Breast epithelium (tissue), 4 donors: ENCODE data around the gene HNRNPA3. TPM values are rescaled to one million over a fixed set of nuclear protein-coding genes. Genes with fewer than 3 reads are reported as not detected.
"Not testable (repeated sequence)": the region's sequence is repeated elsewhere in the genome, so short reads cannot be mapped to it uniquely, and the experiment has no call there.

ENCODE experiments used
- DNase-seq, 2 donors: peaks; one replicate each; pipeline ENCODE4 v3.0.0-alpha.2; 2019; ENCODE audit warnings: low spot score in 2 of 2
- H3K27ac ChIP-seq, 2 donors: fragments of 200-600 bp; sonication (generic) in 1 of 2; one replicate each; pipeline ENCODE4 v1.5.1; 2016 to 2019; ENCODE audit warnings: mild to moderate bottlenecking in 1 of 2
- H3K27me3 ChIP-seq, 2 donors: fragments of 200-600 bp; sonication (generic) in 1 of 2; one replicate each; pipeline versions ENCODE4 v1.5.1 to v1.6.0; 2017 to 2019; ENCODE audit warnings: control low read depth in 1 of 2, mild to moderate bottlenecking in 1 of 2
- H3K36me3 ChIP-seq: fragments of 200-600 bp; one replicate; pipeline ENCODE4 v1.5.1; 2019
- H3K4me1 ChIP-seq, 2 donors: fragments of 200-600 bp; sonication (generic); one replicate each; pipeline ENCODE4 v1.5.1; 2016 to 2019; ENCODE audit warnings: control low read depth in 1 of 2
- H3K4me3 ChIP-seq, 3 donors: fragments of 200-600 bp; sonication (generic); 1 replicate in 2 of 3; 2 replicates in 1 of 3; pipeline ENCODE4 v1.5.1; 2016 to 2019; ENCODE audit warnings: mild to moderate bottlenecking in 3 of 3, moderate library complexity in 2 of 3
- H3K9me3 ChIP-seq, 2 donors: fragments of 200-600 bp; sonication (generic) in 1 of 2; one replicate each; pipeline ENCODE4 v1.5.1; 2016 to 2019; ENCODE audit warnings: control low read depth in 1 of 2
- POLR2A ChIP-seq: fragments of 450-650 bp; IDR thresholded peaks from one replicate; pipeline ENCODE4 v1.6.1; 2016; ENCODE audit warnings: antibody characterized with exemption, mild to moderate bottlenecking, moderate library complexity
- POLR2AphosphoS5 ChIP-seq, 3 donors: sonication (generic); formaldehyde crosslinking; IDR thresholded peaks; one replicate each; pipeline ENCODE4 v1.6.1; 2017; ENCODE audit warnings: antibody characterized with exemption in 3 of 3
- intact Hi-C: fragments of 100-400 bp; cut with DNase I; formaldehyde crosslinking; loops from one replicate; pipeline ENCODE4 v1.15.1; 2023; ENCODE audit warnings: low total_unique reads
- total RNA-seq, 3 donors: library from RNA; depleted of rRNA; stranded (reverse); fragments of >200 nt; gene quantifications; one replicate each; pipeline ENCODE4 v1.1.0, GENCODE V29; 2016
- TF ChIP-seq, protein P1 (sequence below), 3 donors: fragments of 450-650 bp; IDR thresholded peaks; one replicate each; pipeline ENCODE4 v1.5.1; 2016 to 2017; ENCODE audit warnings: antibody characterized with exemption in 3 of 3, mild to moderate bottlenecking in 3 of 3, moderate library complexity in 3 of 3

The HNRNPA3 gene
- total RNA-seq, 3 donors from 2014 or later: 60.6 to 100.0 (median 95.9) TPM

- Histone ChIP-seq H3K36me3 (no peaks in the 10 kb centered on the region), H3K27ac (peak overlapping the region; percentile 94 to 96), H3K4me1 (peaks cover 14 to 47% of the 10 kb centered on the region in 2 donors), H3K27me3 (no peaks in the 10 kb centered on the region), H3K4me3 (peak overlapping the region in 1 of 3 donors; percentile 20), H3K9me3 (no peaks in the 10 kb centered on the region)
- TF ChIP-seq POLR2AphosphoS5 (IDR thresholded peaks at IDR 0.05): no peak
- TF ChIP-seq POLR2A: no peak
- TF ChIP-seq, protein P1, sequence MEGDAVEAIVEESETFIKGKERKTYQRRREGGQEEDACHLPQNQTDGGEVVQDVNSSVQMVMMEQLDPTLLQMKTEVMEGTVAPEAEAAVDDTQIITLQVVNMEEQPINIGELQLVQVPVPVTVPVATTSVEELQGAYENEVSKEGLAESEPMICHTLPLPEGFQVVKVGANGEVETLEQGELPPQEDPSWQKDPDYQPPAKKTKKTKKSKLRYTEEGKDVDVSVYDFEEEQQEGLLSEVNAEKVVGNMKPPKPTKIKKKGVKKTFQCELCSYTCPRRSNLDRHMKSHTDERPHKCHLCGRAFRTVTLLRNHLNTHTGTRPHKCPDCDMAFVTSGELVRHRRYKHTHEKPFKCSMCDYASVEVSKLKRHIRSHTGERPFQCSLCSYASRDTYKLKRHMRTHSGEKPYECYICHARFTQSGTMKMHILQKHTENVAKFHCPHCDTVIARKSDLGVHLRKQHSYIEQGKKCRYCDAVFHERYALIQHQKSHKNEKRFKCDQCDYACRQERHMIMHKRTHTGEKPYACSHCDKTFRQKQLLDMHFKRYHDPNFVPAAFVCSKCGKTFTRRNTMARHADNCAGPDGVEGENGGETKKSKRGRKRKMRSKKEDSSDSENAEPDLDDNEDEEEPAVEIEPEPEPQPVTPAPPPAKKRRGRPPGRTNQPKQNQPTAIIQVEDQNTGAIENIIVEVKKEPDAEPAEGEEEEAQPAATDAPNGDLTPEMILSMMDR (IDR thresholded peaks at IDR 0.05): no peak
- no peak for DNase-seq
- intact Hi-C loops: no loop called here
These were observed 30.5 kb downstream of the HNRNPA3 start for GRCh38 chr2:177243073-177243472.

DNA sequence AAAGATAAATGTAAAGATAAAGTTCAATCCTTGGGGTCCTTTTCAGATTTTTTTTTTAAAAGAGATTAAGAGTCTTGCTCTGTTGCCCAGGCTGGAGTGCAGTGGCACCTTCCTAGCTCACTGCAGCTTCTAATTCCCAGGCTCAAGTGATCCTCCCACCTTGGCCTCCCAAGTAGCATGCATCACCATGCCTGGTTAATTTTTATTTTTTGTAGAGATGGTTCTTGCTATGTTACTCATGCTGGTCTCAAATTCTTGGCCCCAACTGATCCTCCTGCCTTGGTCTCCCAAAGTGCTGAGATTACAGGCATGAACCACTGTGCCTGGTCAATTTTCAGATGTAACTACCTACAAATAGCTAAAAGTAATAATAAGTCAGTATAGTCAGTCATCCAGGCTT is 30.9 kb downstream of the HNRNPA3 start:
- TF ChIP-seq POLR2AphosphoS5 (IDR thresholded peaks at IDR 0.05): no peak
- no peak for DNase-seq
- peaks cover 14 to 47% of the 10 kb centered on the region in 2 donors for H3K4me1 ChIP-seq
- H3K36me3 ChIP-seq: no peaks in the 10 kb centered on the region
- H3K9me3 ChIP-seq: no peaks in the 10 kb centered on the region
- peak overlapping the region in 1 of 3 donors; percentile 20 for H3K4me3 ChIP-seq
- no peaks in the 10 kb centered on the region for H3K27me3 ChIP-seq
- peak overlapping the region; percentile 94 to 96 for H3K27ac ChIP-seq
- intact Hi-C loops: no loop called here

DNA sequence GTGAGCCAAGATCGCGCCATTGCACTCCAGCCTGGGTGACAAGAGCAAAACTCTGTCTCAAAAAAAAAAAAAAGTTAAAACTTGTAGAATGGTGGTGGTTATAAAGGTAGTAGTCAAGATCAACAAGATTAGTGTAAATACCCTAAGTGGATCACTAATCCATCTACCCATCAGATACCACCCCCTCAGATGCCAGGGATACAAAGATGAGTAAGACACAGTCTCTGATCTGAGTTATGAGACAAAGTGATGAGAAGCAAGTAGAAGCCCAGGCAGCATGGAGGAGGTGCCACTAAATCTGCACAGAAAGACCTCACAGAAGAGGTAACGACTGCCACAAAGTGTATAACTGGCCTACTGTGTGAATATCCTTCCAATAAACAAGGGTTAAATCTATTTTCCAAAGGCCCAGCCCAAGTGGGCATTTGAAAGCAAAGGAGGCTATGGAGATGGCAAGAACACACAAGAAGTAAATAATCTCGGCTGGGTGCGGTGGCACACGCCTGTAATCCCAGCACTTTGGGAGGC is 31.7 kb downstream of the HNRNPA3 start:
- intact Hi-C loops: no loop called here
- TF ChIP-seq POLR2A (no peak), POLR2AphosphoS5 (IDR thresholded peaks at IDR 0.05) (no peak)
- TF ChIP-seq, protein P1 (IDR thresholded peaks at IDR 0.05): no peak
- peak overlapping the region; percentile 94 to 96 for H3K27ac ChIP-seq
- peaks cover 11 to 42% of the 10 kb centered on the region in 2 donors for H3K4me1 ChIP-seq
- H3K36me3 ChIP-seq: no peaks in the 10 kb centered on the region
- no peak for DNase-seq
- no peaks in the 10 kb centered on the region for H3K27me3 ChIP-seq
- no peak overlapping the region for H3K4me3 ChIP-seq
- H3K9me3 ChIP-seq: no peaks in the 10 kb centered on the region

- Histone ChIP-seq H3K4me1 (peaks cover 11 to 39% of the 10 kb centered on the region in 2 donors), H3K36me3 (no peaks in the 10 kb centered on the region), H3K4me3 (no peak overlapping the region), H3K27me3 (no peaks in the 10 kb centered on the region), H3K9me3 (no peaks in the 10 kb centered on the region), H3K27ac (peak overlapping the region; percentile 94 to 96)
- TF ChIP-seq, protein P1 (IDR thresholded peaks at IDR 0.05): no peak
- TF ChIP-seq POLR2A (no peak), POLR2AphosphoS5 (IDR thresholded peaks at IDR 0.05) (no peak)
- DNase-seq: no peak
- intact Hi-C loops: no loop called here
These were observed 32.4 kb downstream of the HNRNPA3 start for GRCh38 chr2:177245010-177245422.

DNA sequence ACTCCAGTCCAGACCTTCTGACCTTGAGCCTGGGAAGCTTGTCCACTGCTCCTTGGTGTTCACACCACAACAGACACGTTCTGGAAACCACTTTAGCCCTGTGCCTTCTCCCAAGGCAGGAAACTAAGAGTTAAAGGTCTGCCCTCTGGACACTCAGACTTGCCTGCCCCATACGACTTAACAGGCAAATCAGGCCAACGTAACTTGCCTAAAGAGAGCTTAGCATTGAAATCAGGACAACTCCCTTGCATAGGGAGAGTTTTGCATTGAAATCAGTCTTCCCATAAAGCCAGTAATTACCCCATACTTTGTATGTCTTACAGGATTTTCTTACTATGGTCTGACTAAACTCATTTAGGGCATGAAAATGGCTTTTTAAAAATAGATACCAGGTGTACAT is 33.4 kb downstream of the HNRNPA3 start:
- Histone ChIP-seq H3K4me1 (peaks cover 8 to 32% of the 10 kb centered on the region in 2 donors), H3K36me3 (no peaks in the 10 kb centered on the region), H3K27me3 (no peaks in the 10 kb centered on the region), H3K9me3 (no peaks in the 10 kb centered on the region), H3K27ac (peak overlapping the region; percentile 94 to 96), H3K4me3 (peak overlapping the region in 1 of 3 donors; percentile 2)
- TF ChIP-seq POLR2AphosphoS5 (IDR thresholded peaks at IDR 0.05) (no peak), POLR2A (no peak)
- TF ChIP-seq, protein P1 (IDR thresholded peaks at IDR 0.05): no peak
- intact Hi-C loops: no loop called here
- DNase-seq: no peak

DNA sequence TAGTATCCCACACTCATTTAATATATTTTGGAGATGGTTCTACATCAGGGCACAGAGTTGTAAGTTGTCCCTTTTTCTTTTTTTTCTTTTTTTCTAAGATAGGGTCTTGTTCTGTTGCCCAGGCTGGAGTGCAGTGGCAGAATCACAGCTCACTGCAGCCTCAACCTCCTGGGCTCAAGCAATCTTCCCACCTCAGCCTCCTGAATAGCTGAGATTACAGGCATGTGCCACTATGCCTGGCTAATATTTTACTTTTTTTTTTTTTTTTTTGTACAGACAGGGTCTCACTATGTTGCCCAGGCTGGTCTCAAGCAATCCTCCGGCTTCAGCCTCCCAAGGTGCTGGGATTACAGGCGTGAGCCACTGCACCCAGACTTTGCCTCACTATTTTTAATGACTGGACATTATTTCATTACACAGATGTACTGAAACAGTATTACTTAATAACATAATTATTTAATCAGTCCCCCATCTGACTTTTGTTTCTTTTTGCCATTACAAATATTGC is 34.0 kb downstream of the HNRNPA3 start:
- H3K4me1 ChIP-seq: peaks cover 8 to 30% of the 10 kb centered on the region in 2 donors
- H3K27ac ChIP-seq: peak overlapping the region in 1 of 2 donors; percentile 13
- H3K36me3 ChIP-seq, DNase-seq, H3K4me3 ChIP-seq, H3K27me3 ChIP-seq, H3K9me3 ChIP-seq: not testable (repeated sequence)
- intact Hi-C loops: loop anchor here (1.0 kb wide), 1 partner anchor 16 kb away; no protein-coding TSS in a partner anchor
